GM19455 (cell line): ENCODE data around the gene LARP4B.

Source experiments
- ATAC-seq: cut with Tn5 transposase; IDR thresholded peaks from one replicate; pipeline ENCODE4 v1.9.1; 2021; ENCODE audit not compliant: unreplicated experiment

Gene LARP4B

DNA sequence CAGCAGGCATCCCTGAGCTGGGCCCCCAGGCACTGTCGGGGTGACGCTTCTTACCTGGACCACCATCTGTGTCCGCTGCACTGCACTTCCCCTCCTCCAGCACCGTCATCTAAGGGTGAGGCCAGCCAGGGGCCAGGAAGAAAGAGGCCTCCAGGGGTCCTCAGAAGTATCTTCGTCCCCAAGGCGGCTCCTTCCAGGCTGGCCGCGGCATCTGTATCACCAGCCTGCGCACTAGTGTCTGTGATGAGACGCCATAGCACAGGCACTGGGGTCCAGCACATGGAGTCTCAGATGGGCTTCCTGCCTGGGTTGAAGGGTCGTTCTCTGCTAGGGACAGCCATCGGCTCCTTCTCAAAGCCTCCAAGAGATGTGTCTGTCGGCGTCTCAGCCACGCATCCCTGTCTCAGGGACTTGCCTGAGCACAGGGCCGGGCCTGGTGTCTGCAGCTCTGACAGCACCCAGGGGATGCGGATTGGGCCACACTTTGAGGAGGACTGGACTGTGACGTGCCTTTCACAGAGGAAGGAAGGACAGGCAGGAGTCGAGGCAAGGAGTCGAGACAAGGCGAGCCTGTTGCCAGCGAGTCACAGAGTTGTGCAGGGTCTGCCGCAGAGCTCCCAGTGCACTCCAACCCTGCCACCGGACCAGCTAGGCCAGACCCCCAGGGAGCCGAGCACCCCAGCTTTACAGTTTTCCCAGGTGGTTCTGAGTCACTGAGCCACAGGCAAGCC, 140.5 kb downstream of the LARP4B start:
- no peak for ATAC-seq

- ATAC-seq, result no peak
Observed at GRCh38 chr10:789831-790701, 141.4 kb downstream of the LARP4B start.

- ATAC-seq, result no peak
Observed at GRCh38 chr10:788796-789748, 142.4 kb downstream of the LARP4B start.

DNA sequence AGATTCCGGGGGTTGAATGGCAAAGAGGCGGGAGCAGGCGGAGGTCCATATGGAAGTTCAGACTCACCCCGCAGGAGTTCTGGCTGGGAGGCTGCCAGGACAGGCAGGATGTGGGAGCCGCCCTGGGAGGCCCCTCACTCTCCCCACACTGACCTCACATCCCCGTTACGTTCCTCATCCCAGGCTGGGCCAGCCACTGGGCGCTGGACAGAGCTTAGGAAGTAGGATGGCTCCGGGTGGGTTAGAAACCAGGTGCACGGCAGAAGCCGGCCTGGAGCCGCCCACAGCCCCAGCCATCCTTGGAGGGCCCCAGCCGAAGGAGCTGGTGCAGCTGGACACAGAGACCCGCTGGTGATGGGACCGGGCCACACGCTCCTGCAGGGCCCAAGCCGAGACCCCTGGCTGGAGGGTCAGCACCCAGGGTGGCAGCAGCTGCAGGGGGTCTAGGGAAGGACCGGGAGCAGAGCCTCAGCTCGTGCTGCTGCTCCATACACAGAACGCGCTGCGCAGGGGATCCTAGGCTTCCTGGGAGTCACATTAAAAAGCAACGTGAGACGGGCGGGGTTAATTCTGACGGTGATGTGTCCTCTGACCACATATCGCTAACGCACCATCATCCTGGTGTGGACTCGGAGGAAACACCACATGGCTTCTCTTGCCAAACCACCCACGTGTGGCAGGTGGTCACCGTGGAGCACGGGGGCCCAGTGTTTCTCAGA, 143.4 kb downstream of the LARP4B start:
- no peak for ATAC-seq

- no peak for ATAC-seq
Observed at GRCh38 chr10:786633-787474, 144.7 kb downstream of the LARP4B start.

- no peak for ATAC-seq
Observed at GRCh38 chr10:785861-786214, 145.7 kb downstream of the LARP4B start.

- no peak for ATAC-seq
Observed at GRCh38 chr10:785089-785860, 146.2 kb downstream of the LARP4B start.

DNA sequence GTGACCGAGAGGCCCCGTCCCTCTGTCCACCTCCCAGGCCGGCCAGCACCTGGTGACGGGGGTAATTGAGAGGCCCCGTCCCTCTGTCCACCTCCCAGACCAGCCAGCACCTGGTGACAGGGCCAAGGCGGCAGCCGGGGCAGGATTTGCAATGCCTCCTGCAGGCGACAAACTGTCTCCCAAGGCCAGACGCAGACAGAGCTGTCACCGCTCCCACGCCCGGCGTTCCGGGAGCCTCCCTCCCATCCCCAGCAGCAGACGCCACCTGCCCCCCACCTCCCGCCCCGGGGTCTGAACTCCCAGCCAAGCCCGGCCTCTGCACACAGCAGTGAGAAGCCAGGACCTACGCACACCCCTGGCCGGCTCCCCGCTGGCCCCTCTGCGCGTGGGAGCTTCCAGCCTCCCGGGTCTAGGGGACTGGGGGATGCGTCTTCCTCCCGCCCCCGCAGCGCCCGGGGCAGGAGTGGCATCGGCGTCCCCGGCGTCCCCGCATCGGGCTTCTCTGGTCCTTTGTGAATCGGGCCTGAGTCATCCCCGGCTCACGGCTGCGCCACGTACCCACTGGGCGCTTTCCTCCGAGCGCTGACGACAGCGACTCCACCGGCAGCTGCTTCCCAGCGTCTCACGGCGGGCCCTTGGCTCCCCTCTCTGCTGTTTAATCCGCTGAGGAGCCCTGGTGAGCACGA, 147.0 kb downstream of the LARP4B start:
- ATAC-seq, result no peak

- no peak for ATAC-seq
Observed at GRCh38 chr10:782751-783648, 148.5 kb downstream of the LARP4B start.

GRCh38 chr10:780536-781524, 150.7 kb downstream of the LARP4B start:
- no peak for ATAC-seq

DNA sequence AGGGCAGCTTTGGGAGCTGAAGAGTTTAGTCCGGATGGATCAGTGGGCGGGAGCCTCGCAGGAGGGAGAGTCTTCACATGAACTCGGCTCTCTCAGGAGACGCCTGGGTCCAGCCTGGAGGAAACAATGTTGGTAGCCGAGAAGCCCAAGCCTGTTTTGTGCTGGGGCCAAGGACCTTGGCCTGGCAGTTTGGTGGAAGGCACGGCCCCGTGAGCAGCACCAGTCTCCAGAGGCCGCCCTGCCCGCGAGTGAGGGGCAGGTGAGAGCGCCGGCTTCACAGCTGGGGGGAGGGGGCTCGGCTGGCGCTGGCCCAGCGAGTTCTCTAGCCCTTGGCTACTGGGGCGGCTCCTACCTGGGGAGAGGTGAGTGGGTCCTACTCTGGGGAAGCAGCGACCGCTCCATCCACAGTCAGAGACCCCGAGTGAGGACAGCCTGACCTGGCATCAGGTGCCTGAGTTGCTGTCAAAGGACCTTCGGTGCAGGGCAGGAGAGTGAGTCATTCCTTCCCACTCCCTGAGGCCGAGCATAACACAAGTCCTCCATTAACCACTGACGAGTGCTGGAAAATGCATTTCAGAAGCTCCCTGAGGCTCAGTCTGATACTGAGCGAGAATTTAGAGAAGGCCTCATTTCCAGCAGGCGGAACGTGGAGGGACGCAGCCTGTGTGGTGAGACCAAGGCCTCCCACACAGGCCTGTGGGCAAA, 152.7 kb downstream of the LARP4B start:
- no peak for ATAC-seq

GRCh38 chr10:777913-778479, 153.5 kb downstream of the LARP4B start:
- no peak for ATAC-seq

GRCh38 chr10:776772-777171, 154.7 kb downstream of the LARP4B start:
- no peak for ATAC-seq

DNA sequence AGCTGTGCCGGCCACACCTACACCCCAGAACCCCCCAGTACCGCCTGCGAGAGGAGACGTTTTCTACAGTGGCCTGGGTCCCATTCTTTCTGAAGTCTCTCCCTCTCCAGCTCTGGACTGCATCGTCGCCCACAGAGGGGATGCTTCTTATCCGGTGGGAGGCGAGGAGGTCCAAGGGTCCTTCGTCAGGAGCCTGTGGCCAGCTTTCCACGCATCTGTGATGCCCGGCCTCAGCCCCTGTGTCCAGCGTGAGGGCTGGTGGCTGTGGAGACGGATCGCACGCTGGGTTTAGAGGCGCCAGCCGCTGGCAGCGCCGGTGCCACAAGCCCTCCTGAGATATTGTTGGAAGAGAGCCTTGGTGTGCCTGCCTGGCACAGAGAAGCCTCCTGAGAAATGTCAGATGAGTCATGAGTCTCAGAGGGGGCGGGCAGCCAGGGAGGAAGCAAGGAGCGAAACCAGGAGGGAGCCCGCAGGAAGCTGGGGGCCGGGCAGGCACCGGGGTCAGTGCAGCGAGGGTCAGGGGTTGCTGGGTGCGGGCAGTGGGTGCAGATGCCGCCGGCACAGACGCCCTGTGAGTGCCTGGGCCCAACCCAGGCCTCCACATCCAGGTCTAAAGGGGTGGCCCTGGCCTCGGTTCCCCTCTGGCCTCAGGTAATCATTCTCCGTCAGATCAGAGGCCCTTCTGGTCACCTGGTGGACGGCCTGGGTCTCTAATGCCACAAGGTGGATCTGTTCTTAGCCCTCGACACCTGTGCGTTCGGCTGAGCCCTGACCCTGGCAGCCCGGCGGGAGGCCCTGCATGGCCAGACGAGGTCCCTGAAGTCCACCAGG, 156.0 kb downstream of the LARP4B start:
- ATAC-seq, result no peak
